Gastrocnemius medialis (tissue), 4 donors: ENCODE results near the gene FRS2. TPM values are rescaled to one million over a fixed set of nuclear protein-coding genes. Genes with fewer than 3 reads are reported as not detected.

Source experiments
- ATAC-seq, 2 donors: fragments of 150-250 bp; one replicate each; pipeline ENCODE4 v1.9.1; 2016
- DNase-seq, 2 donors: peaks; one replicate each; pipeline ENCODE4 v3.0.0-alpha.2; 2019
- H3K27ac ChIP-seq, 4 donors: fragments of 200-600 bp; sonication (generic); 1 replicate in 1 of 4; 2 replicates in 3 of 4; pipeline ENCODE4 v1.5.1; 2016 to 2018; ENCODE audit warnings: mild to moderate bottlenecking in 2 of 4, moderate library complexity in 1 of 4
- H3K27me3 ChIP-seq, 3 donors: fragments of 200-600 bp; sonication (generic) in 2 of 3; 1 replicate in 1 of 3; 2 replicates in 2 of 3; pipeline versions ENCODE4 v1.5.1 to v1.6.0; 2016 to 2019; ENCODE audit warnings: mild to moderate bottlenecking in 1 of 3, moderate library complexity in 1 of 3
- H3K36me3 ChIP-seq, 2 donors: fragments of 200-600 bp; sonication (generic) in 1 of 2; one replicate each; pipeline ENCODE4 v1.5.1; 2017 to 2018
- H3K4me1 ChIP-seq, 2 donors: fragments of 200-600 bp; sonication (generic) in 1 of 2; one replicate each; pipeline ENCODE4 v1.5.1; 2016 to 2017; ENCODE audit warnings: mild to moderate bottlenecking in 2 of 2
- H3K4me3 ChIP-seq, 4 donors: fragments of 200-600 bp; sonication (generic) in 3 of 4; 1 replicate in 1 of 4; 2 replicates in 3 of 4; pipeline ENCODE4 v1.5.1; 2016 to 2019; ENCODE audit warnings: mild to moderate bottlenecking in 2 of 4
- H3K9me3 ChIP-seq, 3 donors: fragments of 200-600 bp; sonication (generic) in 2 of 3; 1 replicate in 1 of 3; 2 replicates in 2 of 3; pipeline ENCODE4 v1.5.1; 2016 to 2019
- CTCF ChIP-seq, 5 experiments: fragments of 450-650 bp in 3 of 5; fragments of 200-600 bp in 2 of 5; sonication (generic) in 2 of 5; IDR thresholded peaks in 4 of 5; conservative IDR thresholded peaks in 1 of 5; 1 replicate in 4 of 5; 2 replicates in 1 of 5; pipeline ENCODE4 v1.5.1; 2016 to 2019; ENCODE audit warnings: antibody characterized with exemption in 5 of 5, mild to moderate bottlenecking in 3 of 5, moderate library complexity in 3 of 5
- POLR2A ChIP-seq, 2 donors: fragments of 450-650 bp; IDR thresholded peaks; one replicate each; pipeline ENCODE4 v1.6.1; 2017; ENCODE audit warnings: antibody characterized with exemption in 2 of 2, mild to moderate bottlenecking in 2 of 2, moderate library complexity in 2 of 2
- in situ Hi-C, 4 donors: fragments of 200-750 bp; cut with MboI; loops; one replicate each; pipeline versions ENCODE4 v1.15.0 to v1.8.0; 2017; ENCODE audit warnings: low sequenced_read_pairs in 4 of 4
- intact Hi-C: fragments of 100-400 bp; cut with DNase I; formaldehyde crosslinking; loops from one replicate; pipeline ENCODE4 v1.15.1; 2023; ENCODE audit warnings: low total_unique reads
- total RNA-seq, 4 donors: library from RNA; depleted of rRNA; stranded (reverse); fragments of >200 nt; gene quantifications; one replicate each; pipeline versions ENCODE4 v1.1.0 to v1.2.3, GENCODE V29; 2016

The FRS2 gene
- total RNA-seq, 4 donors from 2014 or later, result 21.0 to 32.1 (median 21.3) TPM

GRCh38 chr12:69479675-69480074, 9.5 kb downstream of the FRS2 start:
- Histone ChIP-seq H3K4me3 (no peak overlapping the region), H3K27me3 (no peaks in the 10 kb centered on the region), H3K4me1 (peaks cover 23 to 59% of the 10 kb centered on the region in 2 donors), H3K27ac (no peak overlapping the region), H3K36me3 (no peaks in the 10 kb centered on the region), H3K9me3 (no peaks in the 10 kb centered on the region)
- DNase-seq (no peak), ATAC-seq (no peak)
- TF ChIP-seq POLR2A (IDR thresholded peaks at IDR 0.05), result no peak
- TF ChIP-seq CTCF (IDR thresholded peaks at IDR 0.05 in 4 of 5, conservative IDR thresholded peaks at IDR 0.05 in 1 of 5), result no peak
- in situ Hi-C loops (loop anchor here in 1 of 4 donors (10.0 kb wide), 1 partner anchor 95 kb away; no protein-coding TSS in a partner anchor), intact Hi-C loops (no loop called here)

- no peak for TF ChIP-seq CTCF (IDR thresholded peaks at IDR 0.05 in 4 of 5, conservative IDR thresholded peaks at IDR 0.05 in 1 of 5)
- TF ChIP-seq POLR2A (IDR thresholded peaks at IDR 0.05), result no peak
- Histone ChIP-seq H3K27me3 (no peaks in the 10 kb centered on the region), H3K27ac (no peak overlapping the region), H3K9me3 (no peaks in the 10 kb centered on the region), H3K4me3 (no peak overlapping the region), H3K4me1 (peaks cover 12 to 50% of the 10 kb centered on the region in 2 donors), H3K36me3 (no peaks in the 10 kb centered on the region)
- no peak for ATAC-seq
- in situ Hi-C loops (no loop called here), intact Hi-C loops (no loop called here)
- DNase-seq, result no peak
Observed at GRCh38 chr12:69480698-69481097, 10.5 kb downstream of the FRS2 start.

- Histone ChIP-seq H3K27me3 (no peaks in the 10 kb centered on the region), H3K4me1 (peaks cover 8 to 46% of the 10 kb centered on the region in 2 donors), H3K9me3 (no peaks in the 10 kb centered on the region), H3K36me3 (no peaks in the 10 kb centered on the region), H3K27ac (no peak overlapping the region), H3K4me3 (no peak overlapping the region)
- TF ChIP-seq POLR2A (IDR thresholded peaks at IDR 0.05), result no peak
- no peak for TF ChIP-seq CTCF (IDR thresholded peaks at IDR 0.05 in 4 of 5, conservative IDR thresholded peaks at IDR 0.05 in 1 of 5)
- DNase-seq, result no peak
- in situ Hi-C loops (no loop called here), intact Hi-C loops (no loop called here)
- no peak for ATAC-seq
Observed at GRCh38 chr12:69481133-69481532, 10.9 kb downstream of the FRS2 start.

GRCh38 chr12:69483700-69484099, 13.5 kb downstream of the FRS2 start:
- peaks cover 0 to 10% of the 10 kb centered on the region in 2 donors for H3K36me3 ChIP-seq
- H3K27me3 ChIP-seq, result no peaks in the 10 kb centered on the region
- no peak overlapping the region for H3K4me3 ChIP-seq
- in situ Hi-C loops (no loop called here), intact Hi-C loops (no loop called here)
- H3K4me1 ChIP-seq, result peaks cover 0 to 40% of the 10 kb centered on the region in 2 donors
- no peak overlapping the region for H3K27ac ChIP-seq
- TF ChIP-seq CTCF (IDR thresholded peaks at IDR 0.05 in 4 of 5, conservative IDR thresholded peaks at IDR 0.05 in 1 of 5), result no peak
- TF ChIP-seq POLR2A (IDR thresholded peaks at IDR 0.05), result no peak
- no peaks in the 10 kb centered on the region for H3K9me3 ChIP-seq
- ATAC-seq (no peak), DNase-seq (no peak)

GRCh38 chr12:69484428-69484827, 14.2 kb downstream of the FRS2 start:
- Histone ChIP-seq H3K36me3 (peaks cover 0 to 10% of the 10 kb centered on the region in 2 donors), H3K9me3 (no peaks in the 10 kb centered on the region), H3K4me1 (peaks cover 0 to 33% of the 10 kb centered on the region in 2 donors), H3K4me3 (no peak overlapping the region), H3K27ac (no peak overlapping the region), H3K27me3 (no peaks in the 10 kb centered on the region)
- intact Hi-C loops (no loop called here), in situ Hi-C loops (no loop called here)
- TF ChIP-seq POLR2A (IDR thresholded peaks at IDR 0.05) (no peak), CTCF (IDR thresholded peaks at IDR 0.05 in 4 of 5, conservative IDR thresholded peaks at IDR 0.05 in 1 of 5) (no peak)
- no peak for DNase-seq
- no peak for ATAC-seq
